Transverse colon (tissue), 4 donors: ENCODE measurements around the gene SELENOT. TPM values are rescaled to one million over a fixed set of nuclear protein-coding genes. Genes with fewer than 3 reads are reported as not detected.

Source experiments
- DNase-seq: peaks from one replicate; pipeline ENCODE4 v3.0.0-alpha.2; 2019
- H3K27ac ChIP-seq, 4 donors: fragments of 200-600 bp; sonication (generic); 2 replicates each; pipeline ENCODE4 v1.5.1; 2016 to 2018; ENCODE audit warnings: inconsistent platforms in 4 of 4
- H3K27me3 ChIP-seq: fragments of 200-600 bp; sonication (generic); 2 replicates; pipeline ENCODE4 v1.5.1; 2017; ENCODE audit warnings: inconsistent platforms
- H3K36me3 ChIP-seq, 4 donors: fragments of 200-600 bp; sonication (generic); 2 replicates each; pipeline ENCODE4 v1.5.1; 2017 to 2019; ENCODE audit warnings: inconsistent platforms in 4 of 4
- H3K4me1 ChIP-seq, 4 donors: fragments of 200-600 bp; sonication (generic); 2 replicates each; pipeline ENCODE4 v1.5.1; 2017 to 2020; ENCODE audit warnings: inconsistent platforms in 4 of 4
- H3K4me3 ChIP-seq, 4 donors: fragments of 200-600 bp; sonication (generic); 1 replicate in 1 of 4; 2 replicates in 3 of 4; pipeline versions ENCODE4 v1.5.1 to v1.6.1; 2017 to 2019; ENCODE audit warnings: inconsistent platforms in 4 of 4
- H3K9me3 ChIP-seq, 2 donors: fragments of 200-600 bp; sonication (generic); 2 replicates each; pipeline ENCODE4 v1.5.1; 2017 to 2019; ENCODE audit warnings: inconsistent platforms in 2 of 2
- EP300 ChIP-seq: sonication (generic); formaldehyde crosslinking; IDR thresholded peaks from one replicate; pipeline ENCODE4 v1.6.1; 2017; ENCODE audit warnings: antibody characterized with exemption, low read depth
- POLR2A ChIP-seq: fragments of 450-650 bp; IDR thresholded peaks from one replicate; pipeline ENCODE4 v1.6.1; 2016; ENCODE audit warnings: antibody characterized with exemption, mild to moderate bottlenecking, moderate library complexity
- POLR2AphosphoS5 ChIP-seq, 3 donors: sonication (generic); formaldehyde crosslinking; IDR thresholded peaks; one replicate each; pipeline ENCODE4 v1.6.1; 2016; ENCODE audit warnings: antibody characterized with exemption in 3 of 3
- WGBS, 2 donors: methylation state at CpG; one replicate each; pipeline ENCODE4 v1.1.5; 2018; ENCODE audit warnings: low coverage in 1 of 2; 5-methylcytosine and 5-hydroxymethylcytosine counted together
- in situ Hi-C, 4 donors: fragments of 200-750 bp; cut with MboI; loops; one replicate each; pipeline versions ENCODE4 v1.15.0 to v1.15.1; 2017; ENCODE audit warnings: low sequenced_read_pairs in 3 of 4, low pct_ligation_motif_present in 1 of 4, low pct_unique_long_range_greater_than_20kb in 1 of 4
- intact Hi-C: fragments of 100-400 bp; cut with DNase I; formaldehyde crosslinking; loops from one replicate; pipeline ENCODE4 v1.15.1; 2023; ENCODE audit warnings: low total_unique reads
- total RNA-seq, 4 donors: library from RNA; depleted of rRNA; stranded (reverse); fragments of >200 nt; gene quantifications; one replicate each; pipeline ENCODE4 v1.1.0, GENCODE V29; 2016
- TF ChIP-seq, protein P1 (sequence below), 5 experiments: fragments of 200-600 bp in 3 of 5; fragments of 450-650 bp in 2 of 5; sonication (generic) in 3 of 5; IDR thresholded peaks; 1 replicate in 2 of 5; 2 replicates in 3 of 5; pipeline ENCODE4 v1.5.1; 2016 to 2017; ENCODE audit warnings: antibody characterized with exemption in 5 of 5, inconsistent platforms in 3 of 5, mild to moderate bottlenecking in 2 of 5, moderate library complexity in 1 of 5

SELENOT gene
- total RNA-seq, 4 donors from 2014 or later = 36.3 to 149 (median 95.1) TPM

DNA sequence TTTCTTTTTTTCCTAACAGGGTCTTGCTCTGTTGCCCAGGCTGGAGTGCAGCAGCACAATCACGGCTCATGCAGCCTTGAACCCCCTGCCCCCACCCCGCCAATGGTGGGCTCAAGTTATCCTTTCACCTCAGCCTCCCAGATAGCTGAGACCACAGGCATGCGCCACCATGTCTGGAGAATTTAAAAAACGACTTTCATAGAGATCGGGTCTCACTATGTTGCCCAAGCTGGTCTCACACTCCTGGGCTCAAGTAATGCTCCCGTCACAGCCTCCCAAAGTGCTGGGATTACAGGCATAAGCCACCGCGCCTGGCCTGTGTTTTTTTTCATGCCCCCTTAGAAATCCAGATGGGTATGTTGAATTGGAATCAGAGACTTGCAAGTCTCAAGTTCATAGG is 60.3 kb downstream of the SELENOT start:
- intact Hi-C loops = no loop called here
- in situ Hi-C loops = no loop called here
- WGBS, 2 donors = 88 to 97% methylated on average over 3 to 8 of the region's 8 CpGs
- no peak for TF ChIP-seq POLR2AphosphoS5 (IDR thresholded peaks at IDR 0.05)
- TF ChIP-seq, protein P1, sequence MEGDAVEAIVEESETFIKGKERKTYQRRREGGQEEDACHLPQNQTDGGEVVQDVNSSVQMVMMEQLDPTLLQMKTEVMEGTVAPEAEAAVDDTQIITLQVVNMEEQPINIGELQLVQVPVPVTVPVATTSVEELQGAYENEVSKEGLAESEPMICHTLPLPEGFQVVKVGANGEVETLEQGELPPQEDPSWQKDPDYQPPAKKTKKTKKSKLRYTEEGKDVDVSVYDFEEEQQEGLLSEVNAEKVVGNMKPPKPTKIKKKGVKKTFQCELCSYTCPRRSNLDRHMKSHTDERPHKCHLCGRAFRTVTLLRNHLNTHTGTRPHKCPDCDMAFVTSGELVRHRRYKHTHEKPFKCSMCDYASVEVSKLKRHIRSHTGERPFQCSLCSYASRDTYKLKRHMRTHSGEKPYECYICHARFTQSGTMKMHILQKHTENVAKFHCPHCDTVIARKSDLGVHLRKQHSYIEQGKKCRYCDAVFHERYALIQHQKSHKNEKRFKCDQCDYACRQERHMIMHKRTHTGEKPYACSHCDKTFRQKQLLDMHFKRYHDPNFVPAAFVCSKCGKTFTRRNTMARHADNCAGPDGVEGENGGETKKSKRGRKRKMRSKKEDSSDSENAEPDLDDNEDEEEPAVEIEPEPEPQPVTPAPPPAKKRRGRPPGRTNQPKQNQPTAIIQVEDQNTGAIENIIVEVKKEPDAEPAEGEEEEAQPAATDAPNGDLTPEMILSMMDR (IDR thresholded peaks at IDR 0.05) = no peak
- no peak for TF ChIP-seq POLR2A
- TF ChIP-seq EP300 = no peak
- Histone ChIP-seq H3K4me1 (no peaks in the 10 kb centered on the region), H3K27ac (no peak overlapping the region), H3K9me3 (no peaks in the 10 kb centered on the region), H3K36me3 (no peaks in the 10 kb centered on the region), H3K4me3 (no peak overlapping the region), H3K27me3 (peaks cover 3% of the 10 kb centered on the region)
- no peak for DNase-seq

DNA sequence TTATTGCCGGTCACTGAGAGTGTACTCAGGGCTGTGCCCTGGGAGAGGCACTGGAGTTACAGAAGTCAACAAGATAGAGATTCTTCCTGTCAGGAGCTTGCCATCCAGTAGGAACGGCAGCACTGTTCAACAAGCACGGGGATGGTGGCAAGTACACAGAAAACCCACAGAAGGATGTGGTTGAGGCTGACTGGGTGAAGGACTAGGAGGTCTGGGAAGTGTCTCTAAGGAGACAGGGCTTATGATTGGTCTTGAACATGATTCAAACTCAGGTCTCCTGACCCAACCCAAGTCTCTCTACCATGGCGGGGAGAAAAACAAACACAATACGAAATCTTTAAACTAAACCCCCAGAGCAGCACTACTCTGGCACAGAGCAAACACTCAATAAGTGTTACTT is 63.0 kb downstream of the SELENOT start:
- in situ Hi-C loops = no loop called here
- Histone ChIP-seq H3K9me3 (no peaks in the 10 kb centered on the region), H3K27me3 (peaks cover 1% of the 10 kb centered on the region), H3K4me1 (no peaks in the 10 kb centered on the region), H3K27ac (no peak overlapping the region), H3K36me3 (no peaks in the 10 kb centered on the region), H3K4me3 (no peak overlapping the region)
- intact Hi-C loops = no loop called here
- WGBS, 2 donors = 78% methylated on average over 5 of the region's 5 CpGs; no CpG with 5 or more reads in 1 of the 2 donors
- TF ChIP-seq EP300 (no peak), POLR2A (no peak), POLR2AphosphoS5 (IDR thresholded peaks at IDR 0.05) (no peak)
- TF ChIP-seq, protein P1 (IDR thresholded peaks at IDR 0.05) = no peak
- DNase-seq = no peak

DNA sequence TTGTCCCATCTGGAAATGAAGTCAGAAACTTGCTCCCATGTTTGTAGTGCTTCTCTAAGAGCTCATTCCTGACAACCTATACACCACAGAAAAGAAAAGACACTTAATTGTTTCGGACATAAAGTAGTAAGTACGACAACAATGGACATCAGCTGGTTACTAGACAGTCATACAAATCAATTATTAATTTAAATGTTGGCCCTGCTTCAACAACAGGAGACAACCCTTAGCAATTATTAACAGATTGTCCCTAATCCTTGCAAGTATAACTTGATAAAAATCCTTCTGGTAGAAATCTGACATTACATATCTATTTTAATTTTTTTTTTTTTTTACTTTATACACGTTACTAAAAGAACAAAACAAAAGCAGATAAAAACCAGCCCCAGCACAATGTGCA is 70.8 kb downstream of the SELENOT start:
- intact Hi-C loops = no loop called here
- Histone ChIP-seq H3K27me3 (no peaks in the 10 kb centered on the region), H3K36me3 (no peaks in the 10 kb centered on the region), H3K4me3 (no peak overlapping the region), H3K4me1 (no peaks in the 10 kb centered on the region), H3K27ac (no peak overlapping the region), H3K9me3 (peaks cover 10% of the 10 kb centered on the region in 2 donors)
- 74 to 76% methylated on average over 3 of the region's 3 CpGs for WGBS, 2 donors
- DNase-seq = no peak
- TF ChIP-seq POLR2AphosphoS5 (IDR thresholded peaks at IDR 0.05) (no peak), POLR2A (no peak), EP300 (no peak)
- TF ChIP-seq, protein P1 (IDR thresholded peaks at IDR 0.05) = no peak
- in situ Hi-C loops = no loop called here

DNA sequence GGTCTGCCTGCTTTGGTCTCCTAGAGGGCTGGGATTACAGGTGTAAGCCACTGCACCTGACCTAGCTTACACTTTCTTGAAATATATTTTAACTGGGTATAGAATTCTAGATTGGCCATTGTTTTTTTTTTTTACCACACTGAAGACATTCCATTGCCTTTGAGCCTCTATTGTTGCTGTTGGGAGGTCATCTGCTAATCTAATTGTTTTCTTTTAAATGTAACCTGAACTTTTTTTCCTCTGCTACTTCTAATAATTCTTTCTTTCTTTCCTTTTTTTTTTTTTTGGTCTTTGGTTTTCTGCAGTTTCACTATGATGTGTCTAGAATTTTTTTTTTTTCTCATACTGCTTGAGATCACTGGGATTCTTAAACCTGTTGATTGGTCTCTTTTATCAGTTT is 72.5 kb downstream of the SELENOT start:
- intact Hi-C loops (no loop called here), in situ Hi-C loops (no loop called here)
- no peak for DNase-seq
- no peak for TF ChIP-seq EP300
- TF ChIP-seq POLR2AphosphoS5 (IDR thresholded peaks at IDR 0.05) = no peak
- no peak for TF ChIP-seq POLR2A
- TF ChIP-seq, protein P1 (IDR thresholded peaks at IDR 0.05) = no peak
- no peaks in the 10 kb centered on the region for H3K4me1 ChIP-seq
- peaks cover 10% of the 10 kb centered on the region in 2 donors for H3K9me3 ChIP-seq
- H3K4me3 ChIP-seq = no peak overlapping the region
- no peaks in the 10 kb centered on the region for H3K36me3 ChIP-seq
- no peaks in the 10 kb centered on the region for H3K27me3 ChIP-seq
- no peak overlapping the region for H3K27ac ChIP-seq

Other genes with a start within 250 kb of the SELENOT start
- gene TSC22D2, start 195.0 kb upstream of the SELENOT start, total RNA-seq = 10 to 100 TPM; 19.8 to 59.7 (median 29.5) TPM
- gene SERP1, start 56.8 kb upstream of the SELENOT start, total RNA-seq = 100 to 1,000 TPM in 3 of 4 donors, 10 to 100 TPM in 1; 96.9 to 341 (median 275) TPM
- gene EIF2A, start 56.5 kb upstream of the SELENOT start, total RNA-seq = 100 to 1,000 TPM in 1 of 4 donors, 10 to 100 TPM in 3; 20.9 to 132 (median 72.2) TPM
- not detected for gene ERICH6, start 100.6 kb downstream of the SELENOT start, total RNA-seq
- 100 to 1,000 TPM in 1 of 4 donors, 10 to 100 TPM in 3; 24.8 to 102 (median 38.8) TPM for gene SIAH2, start 159.8 kb downstream of the SELENOT start, total RNA-seq